Activated naive CD8-positive, alpha-beta T cell treated with anti-CD3 and anti-CD28 coated beads, Interleukin-2, amount 50 U/mL, for 24 hours (primary cell): ENCODE data around the gene F7.
"Not testable (repeated sequence)": the region's sequence is repeated elsewhere in the genome, so short reads cannot be mapped to it uniquely, and the experiment has no call there.

ENCODE experiments used
- ATAC-seq: fragments of 150-1000 bp; cut with Tn5 transposase; one replicate; pipeline ENCODE4 v1.10.0; 2021
- DNase-seq: peaks from one replicate; pipeline ENCODE4 v3.0.0; 2021
- H3K27ac Mint-ChIP-seq: one replicate; pipeline ENCODE4 v1.8.0; 2021; ENCODE audit warnings: mild to moderate bottlenecking, mixed read lengths
- H3K27me3 Mint-ChIP-seq: one replicate; pipeline ENCODE4 v1.8.0; 2021; ENCODE audit warnings: mixed read lengths
- H3K36me3 Mint-ChIP-seq: one replicate; pipeline ENCODE4 v1.8.0; 2021; ENCODE audit warnings: low read depth, mixed read lengths
- H3K4me1 Mint-ChIP-seq: one replicate; pipeline ENCODE4 v1.8.0; 2021; ENCODE audit warnings: mixed read lengths
- H3K4me3 Mint-ChIP-seq: one replicate; pipeline ENCODE4 v1.8.0; 2021; ENCODE audit warnings: mild to moderate bottlenecking, moderate library complexity, mixed read lengths
- H3K9me3 Mint-ChIP-seq: one replicate; pipeline ENCODE4 v1.8.0; 2021; ENCODE audit warnings: mixed read lengths

The F7 gene

DNA sequence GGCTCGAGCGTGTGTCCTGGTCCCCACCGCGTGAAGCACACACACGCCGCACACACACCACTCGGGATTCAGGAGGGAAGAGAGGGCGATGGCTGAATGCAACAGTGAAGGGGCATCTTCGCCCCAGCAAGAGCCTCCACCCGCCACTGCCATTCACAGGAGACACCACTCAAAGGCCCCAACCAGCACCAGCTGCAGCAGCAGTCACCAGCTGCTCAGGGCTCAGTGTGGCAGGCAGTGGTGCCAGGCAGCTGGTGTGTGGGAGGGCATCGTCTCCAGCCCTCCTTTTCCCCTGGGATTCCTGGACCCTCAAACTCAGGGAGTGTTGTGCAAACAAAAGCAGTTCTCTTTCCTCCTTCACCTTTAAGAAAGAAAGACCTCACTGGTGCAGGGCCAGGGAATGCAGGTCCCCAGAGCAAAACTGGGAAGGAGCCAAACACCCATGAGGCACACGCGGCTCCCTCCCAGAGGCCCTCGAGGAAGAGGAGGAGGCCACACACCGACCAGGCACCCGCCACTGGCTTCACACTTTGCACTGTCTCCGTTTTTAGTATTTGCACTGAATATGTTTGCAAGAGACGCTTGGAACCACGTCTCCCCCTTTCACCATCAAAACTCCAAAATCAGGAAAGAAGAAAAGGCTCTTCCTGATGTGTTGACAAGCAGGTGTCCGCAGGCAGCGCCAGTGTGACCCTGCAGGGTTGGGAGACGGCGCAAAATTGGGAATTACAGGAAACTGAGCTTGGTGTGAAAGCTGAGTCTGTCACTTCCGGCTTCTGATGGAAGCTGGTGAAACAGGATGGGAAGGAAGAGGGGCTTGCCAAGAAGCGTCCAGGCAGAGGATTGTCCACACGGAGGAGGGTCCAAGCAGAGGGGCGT, 26.4 kb upstream of the F7 start:
- H3K4me3 Mint-ChIP-seq, result no peak overlapping the region
- H3K27me3 Mint-ChIP-seq, result no peaks in the 10 kb centered on the region
- no peaks in the 10 kb centered on the region for H3K4me1 Mint-ChIP-seq
- ATAC-seq (no peak), DNase-seq (no peak)
- H3K36me3 Mint-ChIP-seq, result no peaks in the 10 kb centered on the region
- no peaks in the 10 kb centered on the region for H3K9me3 Mint-ChIP-seq
- H3K27ac Mint-ChIP-seq, result no peak overlapping the region

DNA sequence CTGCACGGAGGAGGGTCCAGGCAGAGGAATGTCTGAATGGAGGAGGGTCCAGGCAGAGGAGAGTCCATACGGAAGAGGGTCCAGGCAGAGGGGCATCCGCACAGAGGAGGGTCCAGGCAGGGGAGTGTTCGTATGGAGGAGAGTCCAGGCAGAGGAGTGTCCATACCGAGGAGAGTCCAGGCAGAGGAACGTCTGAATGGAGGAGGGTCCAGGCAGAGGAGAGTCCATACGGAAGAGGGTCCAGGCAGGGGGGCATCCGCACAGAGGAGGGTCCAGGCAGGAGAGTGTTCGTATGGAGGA, 25.9 kb upstream of the F7 start:
- H3K9me3 Mint-ChIP-seq, H3K27ac Mint-ChIP-seq, ATAC-seq, H3K27me3 Mint-ChIP-seq, H3K36me3 Mint-ChIP-seq, H3K4me3 Mint-ChIP-seq, H3K4me1 Mint-ChIP-seq, DNase-seq: not testable (repeated sequence)

DNA sequence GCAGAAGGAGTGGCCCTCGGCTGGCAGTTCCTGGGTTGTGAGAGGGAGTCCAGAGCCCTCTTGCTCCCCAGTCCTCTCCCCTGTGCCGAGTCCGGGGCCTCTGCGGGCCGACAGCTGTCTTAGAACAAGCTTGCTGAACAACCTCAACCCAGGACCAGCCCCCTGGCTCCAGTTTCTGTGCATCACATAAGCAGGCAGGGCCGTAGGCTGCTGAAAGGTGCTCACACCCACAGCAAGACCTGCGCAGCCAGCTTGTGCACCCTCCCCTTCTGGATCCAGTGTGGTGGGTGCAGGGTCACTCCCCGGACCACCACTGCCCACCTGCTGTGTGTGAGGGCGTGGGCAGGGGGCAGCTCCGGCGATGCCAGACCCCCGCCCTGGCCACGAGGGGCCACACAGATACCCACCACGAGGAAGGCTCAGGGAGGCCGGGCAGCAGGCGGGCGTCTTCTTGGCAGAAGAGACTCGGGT, 25.2 kb upstream of the F7 start:
- Mint-ChIP-seq H3K9me3 (no peaks in the 10 kb centered on the region), H3K27ac (no peak overlapping the region), H3K27me3 (no peaks in the 10 kb centered on the region), H3K36me3 (no peaks in the 10 kb centered on the region), H3K4me1 (no peaks in the 10 kb centered on the region), H3K4me3 (no peak overlapping the region)
- ATAC-seq (no peak), DNase-seq (no peak)

DNA sequence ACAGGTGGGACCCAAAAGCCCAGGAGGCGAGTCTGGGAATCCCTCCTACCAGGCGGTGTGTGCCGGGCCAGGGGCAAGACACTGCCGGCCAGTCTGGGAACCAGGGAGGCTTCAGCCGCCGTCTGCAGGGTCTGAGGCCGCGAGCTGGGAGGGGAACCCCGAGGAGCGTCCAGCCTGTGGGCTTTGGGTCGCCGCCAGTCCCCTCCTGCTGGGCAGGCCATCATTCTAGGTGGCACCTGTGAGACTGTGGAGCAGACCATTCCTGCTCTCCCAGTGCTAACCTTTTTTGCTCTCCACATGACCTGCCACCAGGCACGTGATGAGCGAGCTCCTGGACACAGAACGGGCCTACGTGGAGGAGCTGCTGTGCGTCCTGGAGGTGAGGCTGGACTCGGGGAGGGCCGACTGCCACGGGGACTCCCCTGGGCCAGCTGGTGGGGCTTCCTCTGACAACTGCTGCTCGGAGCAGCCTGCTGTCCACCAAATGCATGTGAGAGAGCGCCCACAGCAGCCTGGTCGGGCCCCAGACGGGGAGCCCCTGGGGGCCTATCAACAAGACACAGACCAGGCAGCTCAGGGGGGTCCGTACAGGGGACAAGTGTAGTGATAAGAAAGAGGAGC, 24.6 kb upstream of the F7 start:
- ATAC-seq (no peak), DNase-seq (no peak)
- H3K9me3 Mint-ChIP-seq, result no peaks in the 10 kb centered on the region
- H3K4me1 Mint-ChIP-seq, result no peaks in the 10 kb centered on the region
- H3K36me3 Mint-ChIP-seq, result no peaks in the 10 kb centered on the region
- H3K4me3 Mint-ChIP-seq, result no peak overlapping the region
- no peaks in the 10 kb centered on the region for H3K27me3 Mint-ChIP-seq
- no peak overlapping the region for H3K27ac Mint-ChIP-seq

DNA sequence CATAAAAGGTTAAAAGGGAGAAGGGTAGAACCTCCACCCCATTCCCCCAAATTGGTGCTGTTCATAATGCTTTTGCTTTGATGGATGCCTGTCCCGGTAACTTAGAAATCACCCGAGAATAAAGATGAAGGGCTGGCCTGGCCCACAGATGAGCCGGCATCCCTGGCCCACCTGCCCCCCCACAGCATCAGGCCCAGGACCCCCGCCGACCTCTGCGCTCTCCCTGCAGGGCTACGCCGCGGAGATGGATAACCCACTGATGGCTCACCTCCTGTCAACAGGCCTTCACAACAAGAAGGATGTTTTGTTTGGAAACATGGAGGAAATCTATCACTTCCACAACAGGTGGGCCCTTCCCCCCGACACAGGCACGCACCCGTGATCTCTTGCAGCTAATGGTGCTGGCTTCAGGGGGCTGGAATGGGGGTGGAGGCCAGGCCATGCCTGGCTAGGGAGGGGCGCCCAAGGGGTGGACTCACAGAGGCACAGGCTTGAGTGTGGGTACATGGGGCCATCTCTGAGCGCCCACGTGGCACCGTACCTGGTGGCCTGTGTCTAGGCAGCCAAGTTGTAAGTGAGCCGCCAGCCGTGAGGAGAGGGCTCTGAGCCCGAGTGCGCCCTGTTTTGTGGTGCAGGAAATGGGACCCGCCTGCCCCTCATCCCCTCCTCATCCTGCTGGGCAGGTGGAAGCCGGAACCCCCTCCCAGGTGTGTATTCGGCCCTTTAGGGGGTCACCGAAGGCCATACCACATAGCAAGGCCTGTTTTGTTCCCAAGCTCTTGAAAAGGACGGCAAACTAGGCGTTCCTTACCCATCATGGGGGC, 23.2 kb upstream of the F7 start:
- no peak for ATAC-seq
- H3K4me1 Mint-ChIP-seq, result no peaks in the 10 kb centered on the region
- no peaks in the 10 kb centered on the region for H3K9me3 Mint-ChIP-seq
- no peak for DNase-seq
- H3K27ac Mint-ChIP-seq, result no peak overlapping the region
- H3K4me3 Mint-ChIP-seq, result no peak overlapping the region
- no peaks in the 10 kb centered on the region for H3K27me3 Mint-ChIP-seq
- H3K36me3 Mint-ChIP-seq, result no peaks in the 10 kb centered on the region

DNA sequence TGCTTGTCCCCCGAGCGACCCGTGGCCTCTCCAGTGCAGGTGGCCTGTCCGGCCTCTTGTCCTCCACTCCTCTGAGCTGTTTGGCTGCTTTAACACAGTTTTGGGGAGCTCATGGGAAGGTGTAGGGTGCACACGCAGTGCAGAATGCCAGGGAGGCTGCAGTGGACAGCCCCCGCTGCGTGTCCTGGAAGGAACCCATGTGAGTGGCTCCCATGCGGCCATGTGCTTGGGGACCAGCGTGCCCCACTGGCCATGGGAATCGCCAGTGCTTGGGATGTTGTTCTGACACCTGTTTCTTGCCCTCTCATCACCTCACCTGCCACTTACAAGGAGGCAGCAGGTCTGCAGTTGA, 22.6 kb upstream of the F7 start:
- Mint-ChIP-seq H3K27me3 (no peaks in the 10 kb centered on the region), H3K9me3 (no peaks in the 10 kb centered on the region), H3K4me1 (no peaks in the 10 kb centered on the region), H3K27ac (no peak overlapping the region), H3K4me3 (no peak overlapping the region), H3K36me3 (no peaks in the 10 kb centered on the region)
- ATAC-seq, result no peak
- no peak for DNase-seq

DNA sequence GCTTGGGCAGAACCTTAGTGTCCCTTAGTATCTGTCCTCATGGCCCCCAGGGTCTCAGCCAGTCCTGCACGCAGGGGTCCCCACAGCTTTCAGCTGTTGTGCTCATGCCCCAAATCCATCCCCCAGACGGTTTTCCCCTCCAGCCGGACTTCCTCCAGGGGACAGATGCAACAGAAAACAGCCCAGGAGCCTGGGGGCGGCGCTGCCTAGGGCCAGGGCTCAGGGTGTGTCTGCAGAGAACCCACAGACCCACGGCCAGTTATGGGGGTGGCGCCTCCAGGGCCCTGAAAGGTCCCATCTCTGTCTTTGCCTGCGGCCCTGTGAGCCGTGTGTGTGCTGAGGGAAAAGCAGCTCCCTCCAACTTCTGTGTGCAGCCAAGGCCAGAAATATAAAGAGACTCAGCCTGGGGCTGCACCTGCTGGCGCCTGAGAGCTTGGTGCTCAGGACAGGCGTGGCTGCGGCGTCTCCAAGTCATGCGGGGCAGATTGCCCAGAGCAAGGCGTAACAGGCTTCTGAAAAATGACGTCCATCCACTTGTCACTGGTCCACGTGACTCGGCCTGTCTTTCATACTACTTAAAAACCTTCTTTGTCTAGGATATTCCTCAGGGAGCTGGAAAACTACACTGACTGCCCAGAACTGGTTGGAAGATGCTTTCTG, 22.1 kb upstream of the F7 start:
- Mint-ChIP-seq H3K27ac (no peak overlapping the region), H3K4me1 (no peaks in the 10 kb centered on the region)

DNA sequence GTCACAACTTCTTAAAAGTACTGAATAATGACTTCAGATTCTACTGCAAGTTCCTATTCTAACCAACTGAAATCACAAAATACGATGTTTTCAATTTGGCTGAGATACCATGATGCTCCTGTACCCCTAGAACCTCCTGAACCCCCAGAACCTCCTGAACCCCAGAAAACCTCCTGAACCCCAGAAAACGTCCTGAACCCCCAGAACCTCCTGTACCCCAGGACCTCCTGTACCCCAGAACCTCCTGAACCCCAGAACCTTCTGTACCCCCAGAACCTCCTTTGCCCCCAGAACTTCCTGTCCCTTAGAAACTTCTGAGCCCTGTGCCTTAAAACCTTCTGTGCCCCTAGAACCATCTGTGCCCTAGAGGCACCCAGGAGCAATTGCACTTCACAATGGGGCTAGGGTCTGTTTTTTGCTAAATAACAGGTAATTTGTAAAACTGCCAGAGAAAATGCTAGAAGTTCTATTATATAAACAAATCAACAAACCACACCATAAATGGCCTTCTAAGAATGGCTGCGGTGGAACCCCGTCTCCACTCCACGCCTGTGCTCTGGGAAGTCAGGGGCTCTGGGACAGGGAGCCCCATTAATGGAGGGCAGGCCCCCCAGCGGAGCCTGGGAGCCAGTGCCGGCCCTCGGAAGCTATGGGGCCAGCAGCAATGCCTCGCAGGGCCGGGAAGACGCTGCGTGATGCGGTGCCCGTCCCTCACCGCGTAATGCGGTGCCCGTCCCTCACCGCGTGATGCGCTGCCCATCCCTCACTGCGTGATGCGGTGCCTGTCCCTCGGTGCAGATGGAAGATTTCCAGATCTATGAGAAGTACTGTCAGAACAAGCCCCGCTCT, 21.3 kb upstream of the F7 start:
- H3K9me3 Mint-ChIP-seq, result no peaks in the 10 kb centered on the region
- H3K36me3 Mint-ChIP-seq, result no peaks in the 10 kb centered on the region
- DNase-seq (no peak), ATAC-seq (no peak)
- H3K4me3 Mint-ChIP-seq, result no peak overlapping the region
- no peak overlapping the region for H3K27ac Mint-ChIP-seq
- H3K27me3 Mint-ChIP-seq, result no peaks in the 10 kb centered on the region
- H3K4me1 Mint-ChIP-seq, result no peaks in the 10 kb centered on the region

More for the DNA sequence above, 22.1 kb upstream of the F7 start:
- Mint-ChIP-seq H3K4me3 (no peak overlapping the region), H3K36me3 (no peaks in the 10 kb centered on the region), H3K9me3 (no peaks in the 10 kb centered on the region), H3K27me3 (no peaks in the 10 kb centered on the region)
- ATAC-seq (no peak), DNase-seq (no peak)

DNA sequence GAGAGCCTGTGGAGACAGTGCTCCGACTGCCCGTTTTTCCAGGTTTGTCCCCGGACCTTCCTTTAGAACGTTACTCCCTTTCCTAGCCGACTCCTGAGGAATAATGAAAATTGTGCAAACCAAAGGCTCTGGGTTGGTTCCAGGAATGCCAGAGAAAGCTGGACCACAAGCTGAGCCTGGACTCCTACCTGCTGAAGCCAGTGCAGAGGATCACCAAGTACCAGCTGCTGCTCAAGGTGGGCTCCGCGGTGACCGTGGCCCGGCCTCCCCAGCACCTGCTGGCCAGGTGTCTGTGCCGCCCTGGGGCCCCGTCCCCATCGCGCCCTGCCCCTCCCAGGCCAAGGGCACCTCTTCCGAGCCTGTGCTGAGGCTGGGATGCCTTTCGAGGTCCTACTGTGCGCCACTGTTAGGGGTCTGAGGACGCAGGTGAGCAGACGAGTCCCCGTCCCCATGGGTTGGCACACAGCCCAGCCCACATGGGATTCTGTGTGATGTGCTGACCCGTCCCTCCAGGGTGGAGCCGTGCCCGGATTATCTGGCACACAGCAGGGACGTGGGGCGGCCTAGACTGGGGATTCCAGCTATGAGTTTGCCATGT, 20.5 kb upstream of the F7 start:
- Mint-ChIP-seq H3K4me3 (no peak overlapping the region), H3K4me1 (no peaks in the 10 kb centered on the region), H3K9me3 (no peaks in the 10 kb centered on the region), H3K36me3 (no peaks in the 10 kb centered on the region), H3K27ac (no peak overlapping the region), H3K27me3 (no peaks in the 10 kb centered on the region)
- DNase-seq (no peak), ATAC-seq (no peak)

DNA sequence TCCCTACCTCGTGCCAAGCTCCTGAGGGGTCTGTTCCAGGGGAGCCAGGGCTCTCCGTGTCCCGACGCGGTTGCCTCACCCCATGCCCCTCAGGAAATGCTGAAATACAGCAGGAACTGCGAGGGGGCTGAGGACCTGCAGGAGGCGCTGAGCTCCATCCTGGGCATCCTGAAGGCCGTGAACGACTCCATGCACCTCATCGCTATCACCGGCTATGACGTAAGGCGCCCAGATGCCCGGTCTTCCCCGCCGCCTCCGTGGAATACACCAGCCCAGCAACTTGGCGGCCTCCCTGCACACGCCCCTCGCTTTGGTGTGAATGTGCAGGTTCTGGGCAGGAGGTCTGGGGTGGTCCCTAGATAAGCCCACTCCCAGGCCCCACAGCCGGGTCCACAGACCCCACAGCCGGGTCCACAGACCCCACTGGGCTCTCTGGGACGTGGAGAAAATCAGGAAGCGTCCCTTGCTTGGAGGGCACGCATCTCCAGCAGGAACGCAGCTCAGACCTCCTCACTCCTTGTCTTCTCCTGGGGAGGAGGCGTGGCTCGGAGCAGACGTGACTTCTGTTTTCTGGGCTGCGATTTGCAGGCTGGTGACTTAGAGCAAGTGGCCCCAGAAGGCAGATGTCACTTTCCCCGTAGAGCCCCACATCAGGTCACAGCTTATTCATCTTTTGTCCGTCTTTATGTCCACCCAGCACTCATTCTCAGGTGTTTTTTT, 19.4 kb upstream of the F7 start:
- DNase-seq (no peak), ATAC-seq (no peak)
- Mint-ChIP-seq H3K4me3 (no peak overlapping the region), H3K27ac (no peak overlapping the region), H3K9me3 (no peaks in the 10 kb centered on the region), H3K36me3 (no peaks in the 10 kb centered on the region), H3K27me3 (no peaks in the 10 kb centered on the region), H3K4me1 (no peaks in the 10 kb centered on the region)

DNA sequence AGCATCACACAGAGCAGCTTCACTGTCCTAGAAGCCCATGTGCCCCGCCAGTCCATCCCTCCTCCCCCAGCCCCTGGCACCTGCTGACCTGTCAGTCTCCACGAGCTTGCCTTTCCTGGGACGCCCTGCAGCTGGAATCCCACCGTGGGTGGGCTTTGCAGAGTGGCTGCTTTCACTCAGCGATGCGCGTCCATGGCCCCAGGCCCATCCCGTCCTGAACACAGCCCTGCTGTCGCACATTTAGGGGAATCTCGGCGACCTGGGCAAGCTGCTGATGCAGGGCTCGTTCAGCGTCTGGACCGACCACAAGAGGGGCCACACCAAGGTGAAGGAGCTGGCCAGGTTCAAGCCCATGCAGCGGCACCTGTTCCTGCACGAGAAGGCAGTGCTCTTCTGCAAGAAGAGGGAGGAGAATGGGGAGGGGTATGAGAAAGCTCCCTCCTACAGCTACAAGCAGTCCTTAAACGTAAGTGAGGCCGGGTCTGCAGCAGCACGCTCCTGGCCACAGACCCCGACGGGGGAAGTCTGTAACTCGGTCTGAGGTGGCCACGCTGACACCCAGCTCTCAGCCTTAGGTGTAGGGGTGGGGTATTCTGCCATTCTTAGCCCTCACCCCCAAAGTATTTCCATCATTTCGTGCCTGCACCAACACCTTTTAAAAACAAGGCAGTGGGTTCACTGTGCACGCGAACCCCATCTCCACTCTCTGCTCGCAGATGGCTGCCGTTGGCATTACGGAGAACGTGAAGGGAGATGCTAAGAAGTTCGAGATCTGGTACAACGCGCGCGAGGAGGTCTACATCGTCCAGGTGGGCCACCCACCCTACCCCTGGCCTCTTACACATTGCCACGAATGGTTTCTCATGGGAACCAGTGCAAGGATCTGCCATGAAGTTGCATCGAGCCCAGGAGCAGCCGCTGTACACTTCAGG, 18.3 kb upstream of the F7 start:
- no peaks in the 10 kb centered on the region for H3K4me1 Mint-ChIP-seq

DNA sequence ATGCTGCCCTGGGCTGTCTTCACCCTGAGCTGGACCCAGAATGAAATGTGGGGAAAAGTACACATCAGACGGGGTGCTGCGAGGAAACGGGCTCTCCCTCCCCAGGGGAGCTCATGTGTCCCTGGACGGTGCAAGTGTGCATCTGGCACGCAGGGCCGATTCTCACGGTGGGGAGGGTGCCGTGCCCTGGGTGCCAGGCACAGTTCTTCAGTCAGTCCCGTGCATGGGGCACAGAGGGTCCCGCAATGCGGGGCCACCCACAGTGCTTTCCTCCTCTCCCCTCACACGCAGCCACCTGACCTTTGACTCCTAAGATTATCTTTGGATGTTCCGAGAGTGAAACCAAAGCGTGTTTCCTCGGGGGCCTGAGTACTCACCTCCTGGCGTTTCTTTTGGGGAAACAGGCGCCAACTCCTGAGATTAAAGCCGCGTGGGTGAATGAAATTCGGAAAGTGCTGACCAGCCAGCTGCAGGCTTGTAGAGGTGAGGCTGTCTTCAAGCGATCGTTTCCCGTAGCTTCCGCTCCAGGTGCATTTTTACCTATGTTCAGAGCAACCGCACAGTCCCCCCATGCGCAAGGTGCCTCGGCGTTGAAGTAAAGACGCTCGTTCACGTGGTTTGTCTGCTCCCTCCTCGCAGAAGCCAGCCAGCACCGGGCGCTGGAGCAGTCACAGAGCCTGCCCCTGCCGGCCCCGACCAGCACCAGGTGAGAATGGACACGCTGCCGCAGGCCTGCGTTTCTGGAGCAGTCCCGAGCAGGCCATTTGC, 17.5 kb upstream of the F7 start:
- Mint-ChIP-seq H3K27me3 (no peaks in the 10 kb centered on the region), H3K4me3 (no peak overlapping the region), H3K36me3 (no peaks in the 10 kb centered on the region), H3K9me3 (no peaks in the 10 kb centered on the region), H3K27ac (no peak overlapping the region), H3K4me1 (no peaks in the 10 kb centered on the region)
- DNase-seq (no peak), ATAC-seq (no peak)

More for the DNA sequence above, 18.3 kb upstream of the F7 start:
- Mint-ChIP-seq H3K9me3 (no peaks in the 10 kb centered on the region), H3K27me3 (no peaks in the 10 kb centered on the region), H3K4me3 (no peak overlapping the region), H3K36me3 (no peaks in the 10 kb centered on the region), H3K27ac (no peak overlapping the region)
- ATAC-seq (no peak), DNase-seq (no peak)
